ENCODE measurements around the gene SERPINB8.
"Not testable (repeated sequence)": the region's sequence is repeated elsewhere in the genome, so short reads cannot be mapped to it uniquely, and the experiment has no call there.

SERPINB8 gene, protein sequence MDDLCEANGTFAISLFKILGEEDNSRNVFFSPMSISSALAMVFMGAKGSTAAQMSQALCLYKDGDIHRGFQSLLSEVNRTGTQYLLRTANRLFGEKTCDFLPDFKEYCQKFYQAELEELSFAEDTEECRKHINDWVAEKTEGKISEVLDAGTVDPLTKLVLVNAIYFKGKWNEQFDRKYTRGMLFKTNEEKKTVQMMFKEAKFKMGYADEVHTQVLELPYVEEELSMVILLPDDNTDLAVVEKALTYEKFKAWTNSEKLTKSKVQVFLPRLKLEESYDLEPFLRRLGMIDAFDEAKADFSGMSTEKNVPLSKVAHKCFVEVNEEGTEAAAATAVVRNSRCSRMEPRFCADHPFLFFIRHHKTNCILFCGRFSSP

DNA sequence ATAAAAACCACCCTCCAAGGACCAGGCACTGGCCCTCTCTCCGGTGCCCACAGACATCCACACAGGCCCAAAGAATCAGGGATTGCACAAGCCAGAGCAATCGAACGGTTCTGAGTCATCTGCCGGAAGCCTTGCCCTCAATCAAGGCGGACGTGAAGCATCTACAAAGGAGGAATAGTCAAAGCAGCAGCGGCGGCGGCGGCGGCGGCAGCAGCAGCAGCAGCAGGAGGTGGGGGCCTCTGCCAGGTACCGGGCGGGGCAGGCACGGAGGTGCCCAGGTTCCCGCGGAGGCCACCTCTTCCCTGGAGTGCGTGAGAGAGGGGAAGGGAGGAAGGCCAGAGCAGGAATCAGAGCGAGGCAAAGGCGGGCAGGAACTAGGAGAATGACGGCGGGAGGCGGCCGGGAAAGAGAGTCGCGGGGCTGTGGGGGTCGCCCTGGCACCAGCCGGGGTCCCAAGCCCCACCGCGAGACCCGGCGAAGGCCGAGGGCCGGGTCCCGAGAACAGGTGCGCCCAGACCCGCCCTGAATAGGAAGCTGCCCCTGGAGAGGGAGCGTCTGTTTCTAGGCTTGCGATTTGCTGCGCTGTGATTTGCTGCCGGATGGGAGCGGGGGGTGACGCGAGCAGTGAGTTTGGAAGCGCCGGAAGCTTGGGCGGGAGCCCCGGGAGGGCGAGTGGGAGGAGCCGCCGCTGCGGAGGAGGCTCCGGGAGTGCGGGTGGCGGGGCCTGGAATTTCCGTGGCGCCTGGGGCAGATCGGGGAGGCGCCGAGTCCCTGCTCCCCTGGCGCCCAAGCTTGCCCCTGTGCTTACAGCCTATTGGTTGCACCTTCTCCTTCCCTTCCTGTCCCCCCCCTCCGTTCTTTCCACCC, at the start of gene SERPINB8:
TSS of gene SERPINB8 (plus strand) at position 140 of the 867 bp plus-strand sequence. CDS start 8,228 bp downstream, outside the sequence.
- peak; percentile 88 for DNase-seq (ENCODE audit: low spot score)

DNA sequence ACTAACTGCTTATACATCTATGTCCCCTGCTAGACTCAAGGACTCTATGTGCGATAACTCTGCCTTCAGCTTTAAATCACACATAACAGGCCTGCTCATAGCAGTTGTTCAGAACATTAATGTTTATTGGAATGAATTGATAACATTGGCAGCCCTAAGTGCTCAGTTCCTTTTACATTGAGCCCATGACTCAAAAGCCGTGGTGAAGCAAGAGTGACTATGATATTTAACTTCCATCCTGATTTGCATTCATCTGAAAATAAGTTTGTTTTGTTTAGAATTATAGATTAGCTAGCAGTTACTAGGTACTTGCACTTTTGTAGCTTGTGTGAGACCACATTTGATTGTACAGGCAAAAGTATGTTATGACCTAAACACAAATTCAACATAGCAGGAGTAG, 47.8 kb upstream of the SERPINB8 start:
- no peak for DNase-seq (ENCODE audit: low spot score)

DNA sequence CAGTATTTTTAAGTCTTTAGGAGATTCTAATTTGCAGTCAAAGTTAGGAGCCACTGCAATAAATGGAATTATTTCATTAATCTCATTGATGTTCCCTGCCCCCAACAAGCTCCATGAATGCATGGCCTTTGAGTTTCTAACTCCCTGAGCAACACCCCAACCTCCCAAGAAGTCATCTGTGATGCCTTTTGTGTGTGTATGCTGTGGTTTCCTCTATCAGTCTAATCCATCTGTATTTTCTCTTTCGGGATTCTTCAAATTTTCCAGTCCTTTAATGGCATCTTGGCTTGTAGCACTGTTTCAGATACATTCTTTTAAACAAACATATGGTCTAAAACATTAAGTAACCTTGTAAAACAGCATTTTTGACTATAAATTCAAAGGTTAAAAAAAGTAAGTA, 45.3 kb upstream of the SERPINB8 start:
- DNase-seq (ENCODE audit: low spot score), result no peak

DNA sequence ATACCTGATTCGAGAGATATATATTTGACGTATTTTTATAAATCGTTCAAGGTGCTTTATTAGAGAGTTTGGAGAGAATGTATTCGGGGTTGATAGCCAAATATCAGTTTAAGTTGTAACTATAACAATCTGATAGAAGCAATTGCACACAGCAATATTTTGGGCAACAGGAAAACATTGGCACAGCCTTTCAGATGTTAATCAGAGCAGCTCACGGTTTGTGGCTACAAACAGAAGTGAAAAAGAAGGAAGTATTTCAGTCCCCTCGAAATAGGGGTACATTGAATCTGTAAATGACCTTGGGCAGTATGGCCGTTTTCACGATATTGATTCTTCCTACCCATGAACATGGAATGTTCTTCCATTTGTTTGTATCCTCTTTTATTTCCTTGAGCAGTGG, 41.5 kb upstream of the SERPINB8 start:
- no peak for DNase-seq (ENCODE audit: low spot score)

DNA sequence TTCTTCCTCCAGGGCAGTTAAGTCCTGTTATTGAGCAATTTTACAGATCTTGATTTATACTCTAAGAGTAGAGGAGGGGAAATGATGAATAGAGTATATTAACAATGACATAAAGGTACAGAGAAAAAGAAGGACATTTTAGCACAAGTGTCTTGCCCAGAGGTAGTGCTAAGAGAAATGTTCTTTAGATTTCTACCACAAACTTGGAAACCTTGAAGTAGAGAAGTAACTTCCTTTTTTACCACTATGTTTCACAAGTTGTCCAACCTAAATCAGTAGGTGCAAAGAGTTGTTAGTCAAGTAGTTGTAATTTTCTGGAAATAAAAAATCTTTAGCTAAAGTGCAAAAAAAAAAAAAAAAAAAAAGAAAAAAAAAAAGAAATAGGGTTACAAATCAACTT, 40.5 kb upstream of the SERPINB8 start:
- not testable (repeated sequence) for DNase-seq (ENCODE audit: low spot score)

DNA sequence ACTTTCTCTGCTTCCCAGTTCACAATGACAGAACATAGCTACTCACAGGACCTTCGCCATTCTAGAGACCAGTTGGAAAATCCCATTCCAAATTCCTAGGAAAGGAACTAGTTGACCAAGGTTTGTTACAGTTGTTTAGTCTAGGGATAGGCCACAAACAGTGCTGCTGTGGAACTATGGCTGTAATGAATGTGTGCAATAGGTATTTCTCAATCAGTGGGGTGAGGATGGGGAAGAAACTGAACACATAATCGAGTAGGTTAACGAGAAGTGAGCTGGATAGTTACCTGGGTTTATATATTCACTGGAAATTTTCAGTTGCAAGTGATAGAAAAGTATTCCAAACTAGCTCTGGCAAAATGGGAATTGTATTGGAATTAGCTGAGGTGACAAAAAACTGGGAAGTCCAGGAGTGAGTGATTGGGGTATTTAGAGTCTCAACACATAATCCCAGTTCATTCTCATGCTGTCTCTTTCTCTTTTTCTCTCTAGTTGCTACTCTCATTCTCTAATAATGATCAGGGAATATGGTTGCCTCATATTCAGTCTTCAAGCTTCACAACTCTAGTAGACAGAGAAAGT, 39.0 kb upstream of the SERPINB8 start:
- no peak for DNase-seq (ENCODE audit: low spot score)

DNA sequence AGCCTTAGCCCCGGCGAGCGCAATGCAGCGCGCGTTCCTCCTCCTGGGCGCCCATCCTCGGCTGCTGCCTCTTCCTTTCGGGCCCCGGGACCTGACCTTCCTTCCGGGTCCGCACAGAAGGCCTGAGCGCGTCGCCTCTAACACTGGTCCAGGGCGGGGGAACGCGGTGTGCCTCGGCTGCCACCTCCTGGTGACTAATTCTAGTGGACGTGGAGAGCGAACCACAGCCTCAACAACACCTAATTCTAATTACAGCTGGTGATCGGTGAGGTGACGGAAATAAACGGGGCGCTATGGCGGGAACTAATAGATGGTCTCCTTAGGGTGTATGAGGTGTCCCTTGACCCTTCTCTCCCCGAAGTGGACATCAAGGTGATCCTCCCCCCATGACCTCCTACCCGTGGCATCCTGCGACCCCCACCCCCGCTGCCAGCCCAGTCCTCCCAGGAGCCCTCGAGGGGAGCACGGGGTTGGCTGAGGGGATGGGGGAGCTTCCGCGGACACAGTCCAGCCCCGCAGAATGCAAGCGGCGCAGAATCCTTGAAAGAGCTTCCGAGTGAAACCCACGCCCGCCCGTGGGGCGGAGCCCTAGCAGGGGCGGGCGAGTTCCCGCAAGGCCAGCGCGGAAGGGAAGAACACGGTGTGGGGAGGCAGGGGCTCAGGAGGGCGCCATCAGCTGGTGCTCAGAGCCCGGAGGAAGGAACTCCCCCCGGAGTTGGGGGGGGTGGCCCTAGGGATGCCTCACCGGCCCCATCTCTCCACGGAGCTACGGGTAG, 33.5 kb upstream of the SERPINB8 start:
- peak; percentile 75 for DNase-seq (ENCODE audit: low spot score)

DNA sequence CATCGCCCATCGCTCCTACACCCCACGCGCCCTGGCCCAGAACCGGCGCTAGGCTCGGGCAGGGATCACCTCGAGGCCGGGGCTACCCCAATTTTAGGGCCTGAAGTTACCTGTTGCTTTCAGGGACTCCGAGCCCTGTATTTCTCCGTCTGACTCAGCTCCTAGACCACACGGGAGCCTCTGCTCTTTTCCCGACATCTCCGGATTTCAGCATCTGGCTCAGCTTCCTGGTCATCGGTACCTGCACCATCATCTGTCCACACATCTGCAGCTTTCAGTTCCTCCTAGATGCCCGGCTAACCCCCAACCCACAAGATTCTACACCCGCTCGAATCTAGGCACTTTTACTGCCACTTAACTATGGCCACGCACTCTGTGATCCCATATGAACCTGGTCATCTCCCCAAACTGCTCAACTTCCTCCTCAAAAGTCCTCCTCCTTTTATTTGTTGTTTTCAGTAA, 32.9 kb upstream of the SERPINB8 start:
- no peak for DNase-seq (ENCODE audit: low spot score)

DNA sequence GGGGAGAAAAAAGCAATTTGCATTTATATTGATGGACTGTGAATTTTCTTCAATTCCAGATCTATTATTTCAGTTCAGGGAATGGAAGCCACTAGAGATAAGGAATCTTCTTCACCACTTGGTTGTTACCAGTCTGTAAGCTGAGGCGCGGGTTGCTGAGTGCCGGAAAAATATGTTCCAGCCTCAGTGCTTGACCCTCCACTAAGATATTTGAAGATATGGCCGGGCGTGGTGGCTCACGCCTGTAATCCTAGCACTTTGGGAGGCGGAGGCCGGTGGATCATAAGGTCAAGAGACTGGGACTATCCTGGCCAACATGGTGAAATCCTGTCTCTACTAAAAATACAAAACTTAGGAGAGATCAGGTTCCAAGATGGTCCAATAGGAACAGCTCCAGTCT, 29.9 kb upstream of the SERPINB8 start:
- no peak for DNase-seq (ENCODE audit: low spot score)

DNA sequence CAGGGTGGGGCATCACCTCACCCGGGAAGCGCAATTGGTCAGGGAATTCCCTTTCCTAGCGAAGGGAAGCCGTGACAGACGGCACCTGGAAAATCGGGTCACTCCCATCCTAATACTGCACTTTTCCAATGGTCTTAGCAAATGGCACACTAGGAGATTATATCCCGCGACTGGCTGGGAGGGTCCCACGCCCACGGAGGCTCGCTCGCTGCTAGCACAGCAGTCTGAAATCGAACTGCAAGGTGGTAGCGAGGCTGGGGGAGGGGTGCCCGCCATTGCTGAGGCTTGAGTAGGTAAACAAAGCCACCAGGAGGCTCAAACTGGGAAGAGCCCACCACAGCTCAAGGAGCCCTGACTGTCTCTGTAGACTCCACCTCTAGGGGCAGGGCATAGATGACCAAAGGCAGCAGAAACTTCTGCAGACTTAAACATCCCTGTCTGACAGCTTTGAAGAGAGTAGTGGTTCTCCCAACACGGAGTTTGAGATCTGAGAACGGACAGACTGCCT, 29.3 kb upstream of the SERPINB8 start:
- not testable (repeated sequence) for DNase-seq (ENCODE audit: low spot score)

DNA sequence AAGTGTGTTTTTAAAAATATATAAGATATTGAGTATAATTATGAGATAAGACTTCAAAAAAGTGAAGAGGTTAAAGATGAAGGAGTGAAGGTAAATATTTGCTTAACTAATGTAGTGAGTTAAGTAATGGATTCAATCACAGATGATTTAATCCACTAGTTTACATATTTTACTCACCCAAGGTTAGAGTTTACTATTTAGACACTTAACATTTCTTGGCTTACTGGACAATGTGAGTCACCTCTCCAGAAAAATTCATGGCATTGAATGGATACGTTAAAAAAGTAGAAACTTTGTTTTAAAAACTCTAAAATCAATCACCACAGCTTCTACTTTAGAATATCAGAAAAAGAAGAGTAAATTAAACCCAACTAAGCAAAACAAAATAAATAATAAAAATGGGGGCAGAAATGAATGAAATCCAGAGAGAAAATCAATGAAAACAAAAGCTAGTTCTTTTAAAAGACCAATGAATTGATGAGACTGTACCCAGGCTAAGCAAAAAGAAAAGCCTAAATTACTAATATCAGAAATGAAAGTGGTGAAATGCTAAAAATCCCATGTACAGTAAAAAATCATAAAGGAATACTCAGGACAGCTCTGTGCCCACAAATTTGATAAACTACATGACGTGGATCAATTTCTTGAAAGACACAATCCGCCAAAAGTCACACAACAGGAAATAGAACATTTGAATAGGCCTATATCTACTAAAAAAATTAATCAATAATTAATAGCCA, 22.7 kb upstream of the SERPINB8 start:
- DNase-seq (ENCODE audit: low spot score), result no peak

DNA sequence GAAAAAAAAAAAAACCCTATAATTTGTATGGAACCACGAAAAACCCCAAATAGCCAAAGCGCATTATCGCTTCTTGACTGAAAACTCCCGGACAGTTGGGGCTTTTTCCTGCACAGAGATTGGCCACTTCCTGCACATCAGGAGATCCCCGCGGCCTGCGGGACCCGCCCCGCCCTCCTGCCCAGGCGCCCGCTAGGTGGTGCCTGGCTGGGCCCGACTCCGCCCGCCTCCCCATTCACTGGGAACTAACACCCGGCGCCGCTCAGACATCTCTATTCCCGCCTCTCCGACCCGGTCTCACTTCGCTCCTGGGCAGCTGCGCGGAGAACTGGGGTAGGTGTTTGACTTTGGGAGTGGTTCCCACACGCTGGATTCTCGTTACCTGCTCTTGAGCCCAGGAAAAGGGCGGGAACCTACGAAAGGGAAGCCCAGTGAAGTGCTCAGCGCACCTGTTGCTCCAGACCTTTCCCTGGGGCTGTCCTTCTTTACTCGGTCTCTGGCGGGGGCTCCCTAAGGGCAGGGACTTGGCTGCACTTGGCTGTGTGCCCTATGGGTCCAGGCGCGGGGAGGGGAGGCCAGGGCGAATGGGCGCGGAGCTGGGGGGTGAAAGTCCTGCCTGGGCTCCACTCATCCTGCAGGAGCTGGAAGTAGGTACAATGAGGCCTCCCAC, 20.7 kb upstream of the SERPINB8 start, which contains the start of gene HMSD:
TSS of gene HMSD (plus strand) at position 234 of the 670 bp plus-strand sequence. CDS start 4,155 bp downstream, outside the sequence.
- peak; percentile 22 for DNase-seq (ENCODE audit: low spot score)

DNA sequence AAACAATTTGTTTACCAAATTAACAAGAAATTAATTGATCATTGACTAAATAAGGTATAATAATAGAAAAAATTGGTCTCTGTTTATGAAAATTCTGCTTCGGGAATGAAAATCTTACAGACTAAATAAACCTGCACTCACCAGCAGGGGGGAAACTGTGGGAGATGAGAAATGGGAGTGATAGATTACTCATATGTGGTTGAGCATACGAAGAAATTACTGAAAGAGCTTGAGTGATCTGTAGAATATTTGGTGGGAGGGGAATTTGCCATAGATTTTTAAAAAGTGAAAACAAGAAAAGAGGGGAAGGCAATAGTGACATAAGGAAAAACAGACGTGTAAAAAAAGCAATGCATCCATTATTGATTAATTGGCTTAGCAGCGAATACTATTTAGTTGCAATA, 18.6 kb upstream of the SERPINB8 start:
- no peak for DNase-seq (ENCODE audit: low spot score)

DNA sequence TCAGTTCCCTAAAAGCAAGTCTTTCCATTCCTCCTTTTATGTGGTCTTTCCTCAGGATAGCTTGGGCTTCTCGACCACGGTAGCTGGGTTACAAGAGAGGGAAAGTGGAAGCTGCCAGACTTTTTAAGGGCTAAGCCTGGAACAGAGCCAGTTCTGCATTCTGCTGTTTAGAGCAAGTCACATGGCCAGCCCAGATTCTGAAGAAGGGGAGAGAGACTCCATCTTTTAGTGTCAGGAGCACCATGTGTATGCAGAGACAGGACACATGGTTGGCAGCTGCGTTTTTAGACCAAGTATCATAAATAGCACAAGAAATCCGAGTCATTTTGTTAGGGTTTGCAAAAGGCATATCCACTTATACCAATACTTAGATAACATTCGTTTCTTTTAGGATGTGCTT, 16.1 kb upstream of the SERPINB8 start:
- no peak for DNase-seq (ENCODE audit: low spot score)

DNA sequence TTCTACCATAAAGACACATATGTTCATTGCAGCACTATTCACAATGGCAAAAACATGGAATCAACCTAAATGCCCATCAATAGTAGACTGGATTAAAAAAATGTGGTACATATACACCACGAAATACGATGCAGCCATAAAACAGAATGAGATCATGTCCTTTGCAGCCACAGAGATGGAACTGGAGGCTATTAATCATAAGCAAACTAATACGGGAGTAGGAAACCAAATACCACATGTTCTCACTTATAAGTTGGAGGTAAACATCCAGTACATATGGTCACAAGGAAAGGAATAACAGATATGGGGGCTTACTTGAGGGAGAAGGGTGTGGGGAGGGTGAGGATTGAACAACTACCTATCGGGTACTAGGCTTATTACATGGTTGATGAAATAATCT, 13.1 kb upstream of the SERPINB8 start:
- no peak for DNase-seq (ENCODE audit: low spot score)

DNA sequence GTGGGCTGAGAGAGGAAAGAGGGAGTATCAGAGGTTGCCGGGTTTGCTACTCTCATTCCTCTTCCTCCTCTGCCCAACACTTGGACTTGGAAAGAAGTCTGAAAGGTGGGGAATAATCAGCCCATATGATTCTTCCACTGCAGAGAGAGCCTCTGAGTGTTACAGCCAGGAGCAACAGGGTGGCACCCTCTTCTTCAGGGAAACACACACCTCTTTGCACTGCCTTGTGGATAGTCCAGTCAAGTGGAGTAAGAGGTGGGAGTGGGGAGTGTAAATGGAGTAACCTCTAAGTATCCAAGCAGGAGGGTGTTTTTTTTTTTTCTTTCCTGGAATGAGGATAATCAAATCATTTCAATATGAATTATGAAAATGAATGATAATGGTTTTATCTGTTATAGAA, 9.0 kb upstream of the SERPINB8 start:
- no peak for DNase-seq (ENCODE audit: low spot score)

DNA sequence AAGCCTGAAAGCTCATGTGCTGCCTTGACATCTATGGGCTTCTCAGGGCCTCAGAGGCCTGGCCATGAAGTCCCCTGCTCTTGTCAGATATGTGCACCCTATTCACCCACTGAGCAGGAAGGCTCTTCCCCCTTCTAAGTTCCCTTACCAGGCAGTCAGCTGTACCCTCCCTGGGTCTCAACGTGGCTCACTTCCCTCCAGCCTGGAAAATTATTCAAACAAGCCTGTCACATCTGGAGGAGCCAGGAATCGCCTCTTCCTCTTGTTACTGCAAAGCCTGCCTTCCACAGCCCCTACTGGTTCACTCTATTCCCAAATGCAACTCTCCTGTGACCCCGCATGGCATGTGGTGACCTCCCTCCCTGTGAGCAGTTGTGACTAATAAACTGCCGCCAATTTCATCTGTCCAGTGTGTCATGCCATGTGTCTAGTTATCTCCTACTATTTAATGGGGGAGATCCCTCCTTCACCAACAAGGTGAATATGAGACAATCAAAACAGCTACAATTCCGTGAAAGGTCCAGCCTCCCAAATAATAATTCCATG, 8.4 kb upstream of the SERPINB8 start:
- DNase-seq (ENCODE audit: low spot score), result no peak

DNA sequence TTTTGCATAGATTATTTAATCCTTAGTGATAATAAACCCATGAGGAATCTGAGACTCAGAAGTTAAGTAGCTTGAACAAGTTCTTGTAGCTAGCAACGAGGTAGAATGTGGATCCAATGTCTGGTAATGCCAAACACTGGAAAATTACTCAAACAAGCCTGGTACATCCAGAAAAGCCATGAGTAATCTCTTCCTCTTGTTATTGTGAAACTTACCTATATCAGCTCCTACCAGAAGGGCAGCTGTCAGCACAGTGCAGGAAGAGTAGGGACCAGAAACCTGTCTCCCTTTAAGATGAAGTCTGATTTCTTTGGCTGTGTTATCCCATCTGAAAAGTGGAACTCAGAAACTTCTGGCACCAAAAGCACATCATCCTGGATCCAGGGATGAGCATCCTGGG, 7.7 kb upstream of the SERPINB8 start:
- DNase-seq (ENCODE audit: low spot score), result no peak

DNA sequence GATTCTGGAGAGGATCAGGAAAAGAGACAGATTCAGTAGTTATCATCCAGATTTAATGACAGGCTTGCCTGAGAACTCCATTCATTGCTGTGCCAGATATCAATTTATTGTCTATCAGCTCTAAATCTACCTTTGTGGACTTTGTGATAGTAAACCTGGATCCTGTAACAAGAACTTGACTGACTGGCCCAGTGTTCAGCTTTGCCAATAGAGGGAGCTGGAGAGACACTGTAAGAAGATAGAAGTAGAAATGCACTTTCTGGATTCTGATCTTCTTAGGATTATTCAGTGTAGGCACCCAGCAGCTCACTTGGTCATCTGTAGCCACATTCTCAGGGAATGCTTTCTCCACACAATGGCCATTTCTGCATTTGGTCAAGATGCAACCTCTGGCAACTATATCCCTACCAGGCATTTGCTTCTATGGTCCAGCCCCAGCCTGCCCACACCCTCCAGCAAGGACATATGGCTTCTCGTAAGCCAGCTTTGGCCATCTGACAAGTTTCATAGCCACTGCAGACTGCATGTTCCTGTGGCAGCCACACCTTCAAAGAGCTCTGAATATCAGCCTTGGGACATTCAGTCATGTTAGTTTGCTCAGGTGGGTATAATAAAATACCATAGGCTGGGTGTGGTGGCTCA, 6.1 kb upstream of the SERPINB8 start:
- DNase-seq (ENCODE audit: low spot score), result peak; percentile 67

All from kidney capillary endothelial cell (primary cell).